Measurements from ENCODE around the gene WAC.

- TF ChIP-seq CTCF (IDR thresholded peaks at IDR 0.05; ENCODE audit: low read length): no peak
- TF ChIP-seq EZH2 (IDR thresholded peaks at IDR 0.05; ENCODE audit: borderline replicate concordance, low read length): no peak
Measured at GRCh38 chr10:28612877-28613276, 80.0 kb downstream of the WAC start.
